ENCODE results near the gene GMPPA. TPM values are rescaled to one million over a fixed set of nuclear protein-coding genes. Genes with fewer than 3 reads are reported as not detected.

Gene GMPPA
- total RNA-seq, 4 donors from 2014 or later, result 26.5 to 50.6 (median 42.6) TPM

- peaks cover 10 to 20% of the 10 kb centered on the region in 2 donors for H3K4me1 ChIP-seq
- no peak overlapping the region for H3K27ac ChIP-seq
- no peaks in the 10 kb centered on the region for H3K9me3 ChIP-seq
- 58 to 59% methylated on average over 10 of the region's 10 CpGs for WGBS, 2 donors
- H3K36me3 ChIP-seq, result no peaks in the 10 kb centered on the region
- H3K27me3 ChIP-seq, result peaks cover 13% of the 10 kb centered on the region
- no peak for DNase-seq
- TF ChIP-seq CTCF (IDR thresholded peaks at IDR 0.05) (no peak), POLR2A (IDR thresholded peaks at IDR 0.05) (no peak)
- no peak overlapping the region for H3K4me3 ChIP-seq (replicated peaks in 1 of 3)
- intact Hi-C loops (cut with DNase I), result no loop called here
Measured at GRCh38 chr2:219517954-219518778, 19.5 kb downstream of the GMPPA start.

- intact Hi-C loops (cut with DNase I), result no loop called here
- Histone ChIP-seq H3K4me1 (peaks cover 10 to 16% of the 10 kb centered on the region in 2 donors), H3K36me3 (no peaks in the 10 kb centered on the region), H3K9me3 (no peaks in the 10 kb centered on the region), H3K27me3 (peaks cover 18% of the 10 kb centered on the region), H3K4me3 (replicated peaks in 1 of 3) (no peak overlapping the region), H3K27ac (no peak overlapping the region)
- 87 to 90% methylated on average over 9 of the region's 9 CpGs for WGBS, 2 donors
- DNase-seq, result no peak
- TF ChIP-seq CTCF (IDR thresholded peaks at IDR 0.05) (no peak), POLR2A (IDR thresholded peaks at IDR 0.05) (no peak)
Measured at GRCh38 chr2:219519526-219519916, 20.8 kb downstream of the GMPPA start.

GRCh38 chr2:219520079-219520478 is 21.4 kb downstream of the GMPPA start:
- intact Hi-C loops (cut with DNase I), result no loop called here
- WGBS, 2 donors, result 77 to 83% methylated on average over 8 of the region's 8 CpGs

GRCh38 chr2:219521066-219521880 is 22.6 kb downstream of the GMPPA start:
- H3K27ac ChIP-seq, result no peak overlapping the region
- no peaks in the 10 kb centered on the region for H3K36me3 ChIP-seq
- DNase-seq, result peak; percentile 13 to 40
- H3K4me1 ChIP-seq, result peaks cover 10 to 16% of the 10 kb centered on the region in 2 donors
- intact Hi-C loops (cut with DNase I), result no loop called here
- WGBS, 2 donors, result 10 to 14% methylated on average over 13 to 14 of the region's 14 CpGs
- TF ChIP-seq POLR2A (IDR thresholded peaks at IDR 0.05) (no peak), CTCF (IDR thresholded peaks at IDR 0.05) (peak in 4 of 6 experiments; percentile 14 to 47 (median 33))
- H3K27me3 ChIP-seq, result peaks cover 18% of the 10 kb centered on the region
- no peaks in the 10 kb centered on the region for H3K9me3 ChIP-seq
- no peak overlapping the region for H3K4me3 ChIP-seq (replicated peaks in 1 of 3)

More at GRCh38 chr2:219520079-219520478, 21.4 kb downstream of the GMPPA start:
- Histone ChIP-seq H3K4me3 (replicated peaks in 1 of 3) (no peak overlapping the region), H3K36me3 (no peaks in the 10 kb centered on the region), H3K9me3 (no peaks in the 10 kb centered on the region), H3K27ac (no peak overlapping the region), H3K27me3 (peaks cover 18% of the 10 kb centered on the region), H3K4me1 (peaks cover 10 to 16% of the 10 kb centered on the region in 2 donors)
- no peak for DNase-seq
- TF ChIP-seq POLR2A (IDR thresholded peaks at IDR 0.05), result no peak
- TF ChIP-seq CTCF (IDR thresholded peaks at IDR 0.05), result no peak

Data from thyroid gland (tissue), 4 donors.